ENCODE measurements around the gene CYP2A13.

DNA sequence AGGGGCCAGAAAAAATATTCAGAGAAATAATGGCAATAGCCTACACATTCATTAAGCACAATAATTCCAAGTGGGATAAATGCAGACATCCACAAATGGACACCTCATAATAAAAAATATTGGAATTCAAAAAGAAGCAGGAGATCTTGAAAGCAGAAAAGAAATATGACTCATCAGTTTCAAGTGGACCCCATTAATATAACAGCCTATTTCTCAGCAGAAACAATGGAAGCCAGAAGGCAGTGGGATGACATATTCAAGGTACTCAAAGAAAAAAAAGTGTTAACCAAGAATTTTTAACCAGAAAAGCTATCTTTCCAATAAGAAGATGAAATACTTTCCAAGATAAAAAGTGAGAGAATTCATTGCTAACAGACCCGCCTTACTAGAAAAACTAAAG is 48.4 kb upstream of the CYP2A13 start:
- TF ChIP-seq, protein P1, sequence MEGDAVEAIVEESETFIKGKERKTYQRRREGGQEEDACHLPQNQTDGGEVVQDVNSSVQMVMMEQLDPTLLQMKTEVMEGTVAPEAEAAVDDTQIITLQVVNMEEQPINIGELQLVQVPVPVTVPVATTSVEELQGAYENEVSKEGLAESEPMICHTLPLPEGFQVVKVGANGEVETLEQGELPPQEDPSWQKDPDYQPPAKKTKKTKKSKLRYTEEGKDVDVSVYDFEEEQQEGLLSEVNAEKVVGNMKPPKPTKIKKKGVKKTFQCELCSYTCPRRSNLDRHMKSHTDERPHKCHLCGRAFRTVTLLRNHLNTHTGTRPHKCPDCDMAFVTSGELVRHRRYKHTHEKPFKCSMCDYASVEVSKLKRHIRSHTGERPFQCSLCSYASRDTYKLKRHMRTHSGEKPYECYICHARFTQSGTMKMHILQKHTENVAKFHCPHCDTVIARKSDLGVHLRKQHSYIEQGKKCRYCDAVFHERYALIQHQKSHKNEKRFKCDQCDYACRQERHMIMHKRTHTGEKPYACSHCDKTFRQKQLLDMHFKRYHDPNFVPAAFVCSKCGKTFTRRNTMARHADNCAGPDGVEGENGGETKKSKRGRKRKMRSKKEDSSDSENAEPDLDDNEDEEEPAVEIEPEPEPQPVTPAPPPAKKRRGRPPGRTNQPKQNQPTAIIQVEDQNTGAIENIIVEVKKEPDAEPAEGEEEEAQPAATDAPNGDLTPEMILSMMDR (conservative IDR thresholded peaks at IDR 0.05; ENCODE audit: low read depth, low read length), result no peak
- no peak for TF ChIP-seq EZH2 (IDR thresholded peaks at IDR 0.05; ENCODE audit: low read length, unreplicated experiment)
